ENCODE measurements around the gene DOK7.

Gene DOK7

DNA sequence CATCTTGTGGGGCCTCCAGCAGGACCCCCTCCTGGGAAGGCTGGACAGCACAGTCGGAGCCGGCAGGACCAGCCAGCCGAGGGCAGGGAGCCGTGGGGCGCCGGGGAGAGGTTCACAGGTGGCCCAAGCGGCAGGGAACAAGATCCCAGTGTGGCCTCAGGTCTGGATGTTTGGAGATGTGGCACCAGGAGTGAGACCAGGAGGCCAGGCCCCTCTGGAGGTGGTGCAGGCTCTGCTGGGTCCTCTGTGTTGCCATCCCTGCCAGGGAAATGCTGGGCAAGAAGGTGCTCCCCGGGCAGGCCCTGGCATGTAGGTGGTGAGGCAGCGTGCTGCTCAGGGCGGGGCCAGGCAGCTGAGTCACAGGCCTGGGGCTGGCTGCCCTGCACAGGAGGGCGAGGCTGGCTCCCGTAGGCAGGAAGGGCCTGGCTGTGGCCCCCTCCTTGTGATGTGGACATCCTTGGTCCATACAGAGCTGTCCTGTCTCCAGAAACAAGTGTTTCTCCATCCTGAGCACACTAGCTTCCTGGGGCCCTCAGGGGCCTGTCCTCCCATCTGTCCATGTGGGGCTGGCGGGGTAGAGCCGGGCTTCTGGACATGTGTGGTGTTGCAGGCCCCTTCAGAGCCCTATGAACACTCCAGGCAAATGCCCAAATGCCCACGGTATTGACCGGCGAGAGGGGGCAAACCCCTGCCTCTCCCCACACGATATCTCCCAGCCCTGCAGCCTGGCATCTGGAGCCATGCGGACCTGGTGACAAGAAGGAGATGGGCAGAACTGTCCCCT is 26.1 kb upstream of the DOK7 start:
- Histone ChIP-seq H3K4me3 (ENCODE audit: insufficient read depth, low read depth, low read length, poor library complexity, severe bottlenecking) (no peak overlapping the region), H3K4me1 (ENCODE audit: control insufficient read depth, insufficient read depth, low read length, poor library complexity, severe bottlenecking) (no peaks in the 10 kb centered on the region), H3K36me3 (ENCODE audit: control insufficient read depth, insufficient read depth, low read length) (no peaks in the 10 kb centered on the region), H3K27ac (ENCODE audit: insufficient read depth, low read length, poor library complexity, severe bottlenecking) (no peak overlapping the region), H3K27me3 (replicated peaks; ENCODE audit: control insufficient read depth, insufficient read depth, low read length, poor library complexity, severe bottlenecking) (no peaks in the 10 kb centered on the region), H3K9me3 (ENCODE audit: control insufficient read depth, low read length) (no peaks in the 10 kb centered on the region)
- DNase-seq, result no peak

DNA sequence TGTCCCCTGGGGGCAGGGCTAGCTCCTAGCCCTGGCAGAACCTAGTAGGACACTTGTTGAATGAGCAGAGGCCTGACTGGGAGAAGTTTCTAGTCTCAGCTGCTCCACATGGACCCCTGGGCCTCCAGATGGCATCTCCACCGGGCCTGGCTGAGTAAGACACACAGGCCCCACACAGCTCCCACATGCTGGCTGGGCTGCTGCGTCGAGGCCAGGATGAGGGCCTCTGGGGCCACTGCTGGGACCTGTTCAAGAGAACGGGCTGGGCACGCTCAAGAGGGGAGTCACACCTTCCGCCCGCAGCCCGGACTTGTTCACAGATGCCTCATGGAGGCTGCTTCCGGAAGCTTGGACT is 25.5 kb upstream of the DOK7 start:
- no peaks in the 10 kb centered on the region for H3K9me3 ChIP-seq (ENCODE audit: control insufficient read depth, low read length)
- H3K27me3 ChIP-seq (replicated peaks; ENCODE audit: control insufficient read depth, insufficient read depth, low read length, poor library complexity, severe bottlenecking), result no peaks in the 10 kb centered on the region
- H3K4me3 ChIP-seq (ENCODE audit: insufficient read depth, low read depth, low read length, poor library complexity, severe bottlenecking), result no peak overlapping the region
- no peak for DNase-seq
- H3K36me3 ChIP-seq (ENCODE audit: control insufficient read depth, insufficient read depth, low read length), result no peaks in the 10 kb centered on the region
- no peak overlapping the region for H3K27ac ChIP-seq (ENCODE audit: insufficient read depth, low read length, poor library complexity, severe bottlenecking)
- no peaks in the 10 kb centered on the region for H3K4me1 ChIP-seq (ENCODE audit: control insufficient read depth, insufficient read depth, low read length, poor library complexity, severe bottlenecking)

GRCh38 chr4:3437998-3438846 is 24.9 kb upstream of the DOK7 start:
- H3K36me3 ChIP-seq (ENCODE audit: control insufficient read depth, insufficient read depth, low read length), result no peaks in the 10 kb centered on the region
- no peak overlapping the region for H3K27ac ChIP-seq (ENCODE audit: insufficient read depth, low read length, poor library complexity, severe bottlenecking)
- no peak for DNase-seq
- H3K4me1 ChIP-seq (ENCODE audit: control insufficient read depth, insufficient read depth, low read length, poor library complexity, severe bottlenecking), result no peaks in the 10 kb centered on the region
- no peaks in the 10 kb centered on the region for H3K9me3 ChIP-seq (ENCODE audit: control insufficient read depth, low read length)
- H3K4me3 ChIP-seq (ENCODE audit: insufficient read depth, low read depth, low read length, poor library complexity, severe bottlenecking), result no peak overlapping the region
- H3K27me3 ChIP-seq (replicated peaks; ENCODE audit: control insufficient read depth, insufficient read depth, low read length, poor library complexity, severe bottlenecking), result no peaks in the 10 kb centered on the region

- Histone ChIP-seq H3K27ac (ENCODE audit: insufficient read depth, low read length, poor library complexity, severe bottlenecking) (no peak overlapping the region), H3K4me3 (ENCODE audit: insufficient read depth, low read depth, low read length, poor library complexity, severe bottlenecking) (no peak overlapping the region), H3K27me3 (replicated peaks; ENCODE audit: control insufficient read depth, insufficient read depth, low read length, poor library complexity, severe bottlenecking) (no peaks in the 10 kb centered on the region), H3K36me3 (ENCODE audit: control insufficient read depth, insufficient read depth, low read length) (no peaks in the 10 kb centered on the region), H3K9me3 (ENCODE audit: control insufficient read depth, low read length) (no peaks in the 10 kb centered on the region), H3K4me1 (ENCODE audit: control insufficient read depth, insufficient read depth, low read length, poor library complexity, severe bottlenecking) (no peaks in the 10 kb centered on the region)
- DNase-seq, result no peak
Observed at GRCh38 chr4:3438847-3439180, 24.3 kb upstream of the DOK7 start.

- no peak for DNase-seq
- no peaks in the 10 kb centered on the region for H3K36me3 ChIP-seq (ENCODE audit: control insufficient read depth, insufficient read depth, low read length)
Observed at GRCh38 chr4:3439391-3439790, 23.7 kb upstream of the DOK7 start.

GRCh38 chr4:3440011-3440410 is 23.1 kb upstream of the DOK7 start:
- DNase-seq, result no peak
- Histone ChIP-seq H3K4me3 (ENCODE audit: insufficient read depth, low read depth, low read length, poor library complexity, severe bottlenecking) (no peak overlapping the region), H3K36me3 (ENCODE audit: control insufficient read depth, insufficient read depth, low read length) (no peaks in the 10 kb centered on the region), H3K27me3 (replicated peaks; ENCODE audit: control insufficient read depth, insufficient read depth, low read length, poor library complexity, severe bottlenecking) (no peaks in the 10 kb centered on the region), H3K27ac (ENCODE audit: insufficient read depth, low read length, poor library complexity, severe bottlenecking) (no peak overlapping the region), H3K9me3 (ENCODE audit: control insufficient read depth, low read length) (no peaks in the 10 kb centered on the region), H3K4me1 (ENCODE audit: control insufficient read depth, insufficient read depth, low read length, poor library complexity, severe bottlenecking) (no peaks in the 10 kb centered on the region)

More at GRCh38 chr4:3439391-3439790, 23.7 kb upstream of the DOK7 start:
- Histone ChIP-seq H3K4me1 (ENCODE audit: control insufficient read depth, insufficient read depth, low read length, poor library complexity, severe bottlenecking) (no peaks in the 10 kb centered on the region), H3K27me3 (replicated peaks; ENCODE audit: control insufficient read depth, insufficient read depth, low read length, poor library complexity, severe bottlenecking) (no peaks in the 10 kb centered on the region), H3K9me3 (ENCODE audit: control insufficient read depth, low read length) (no peaks in the 10 kb centered on the region), H3K27ac (ENCODE audit: insufficient read depth, low read length, poor library complexity, severe bottlenecking) (no peak overlapping the region), H3K4me3 (ENCODE audit: insufficient read depth, low read depth, low read length, poor library complexity, severe bottlenecking) (no peak overlapping the region)

DNA sequence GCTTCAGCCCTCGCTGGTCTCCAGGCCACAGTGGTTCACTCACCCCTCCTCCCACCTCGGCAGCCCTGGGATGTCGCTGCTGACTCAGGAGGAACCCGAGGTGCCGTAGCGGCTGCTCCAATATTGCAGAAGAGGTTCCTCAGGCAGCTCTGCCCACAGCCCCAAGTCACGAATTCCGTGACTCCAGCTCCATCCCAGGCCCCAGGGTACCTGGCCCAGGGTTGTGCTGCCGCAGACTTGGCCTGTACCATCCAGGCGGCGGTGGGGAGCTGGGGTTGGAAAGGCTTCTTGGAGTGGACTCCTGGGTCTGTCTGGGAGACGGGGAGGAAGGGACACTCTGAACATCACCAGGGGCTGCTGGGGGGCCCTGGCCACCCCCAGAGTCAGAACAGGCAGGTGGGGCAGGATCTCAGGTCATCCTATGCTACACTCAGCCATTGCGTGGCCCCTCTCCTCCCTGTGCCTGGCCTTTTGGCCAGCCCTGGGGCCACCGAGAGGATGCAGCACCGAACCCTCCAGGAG is 22.1 kb upstream of the DOK7 start:
- Histone ChIP-seq H3K27ac (ENCODE audit: insufficient read depth, low read length, poor library complexity, severe bottlenecking) (no peak overlapping the region), H3K4me3 (ENCODE audit: insufficient read depth, low read depth, low read length, poor library complexity, severe bottlenecking) (no peak overlapping the region), H3K27me3 (replicated peaks; ENCODE audit: control insufficient read depth, insufficient read depth, low read length, poor library complexity, severe bottlenecking) (no peaks in the 10 kb centered on the region), H3K4me1 (ENCODE audit: control insufficient read depth, insufficient read depth, low read length, poor library complexity, severe bottlenecking) (no peaks in the 10 kb centered on the region), H3K36me3 (ENCODE audit: control insufficient read depth, insufficient read depth, low read length) (no peaks in the 10 kb centered on the region), H3K9me3 (ENCODE audit: control insufficient read depth, low read length) (no peaks in the 10 kb centered on the region)
- DNase-seq, result no peak

DNA sequence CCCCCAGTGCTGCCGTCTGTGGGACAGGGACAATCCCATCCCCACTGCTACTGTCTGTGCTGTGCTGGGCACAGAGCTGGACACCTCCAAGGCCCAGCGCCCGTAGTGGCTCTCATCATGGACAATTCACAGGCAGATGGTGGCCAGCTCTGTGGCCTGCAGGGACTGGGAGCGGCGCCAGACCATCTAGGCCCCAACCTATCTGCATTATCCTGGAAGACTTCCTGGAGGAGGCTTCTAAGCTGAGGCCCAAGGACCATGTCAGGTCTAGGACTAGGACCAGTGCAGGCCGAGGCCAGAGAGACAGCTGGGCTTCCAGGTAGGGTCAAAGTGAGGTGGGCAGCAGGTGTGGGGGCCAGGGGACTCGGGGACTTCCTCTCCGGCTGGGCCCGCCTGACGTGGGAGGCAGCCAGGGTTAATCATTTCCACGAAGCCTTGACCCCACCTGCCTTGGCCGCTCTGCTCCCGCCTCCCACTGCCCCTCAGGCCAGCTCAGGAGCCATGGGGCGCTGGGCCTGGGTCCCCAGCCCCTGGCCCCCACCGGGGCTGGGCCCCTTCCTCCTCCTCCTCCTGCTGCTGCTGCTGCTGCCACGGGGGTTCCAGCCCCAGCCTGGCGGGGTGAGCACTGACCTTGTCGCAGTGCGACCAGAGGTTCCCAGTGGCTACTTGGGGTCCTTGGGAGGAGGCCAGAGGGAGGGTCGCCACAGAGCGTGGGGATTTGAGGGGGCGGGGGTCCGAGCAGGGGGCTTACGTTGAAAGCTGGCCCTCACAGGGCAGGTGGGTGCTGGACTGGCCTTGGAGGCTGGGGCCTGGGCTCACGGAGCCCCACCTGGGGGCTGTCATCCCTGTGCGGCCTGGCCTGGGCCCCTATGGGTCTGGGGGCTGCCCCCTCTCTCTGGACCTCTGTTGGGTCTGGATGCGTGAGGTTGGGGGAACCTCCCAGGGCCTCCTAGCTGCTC is 21.3 kb upstream of the DOK7 start, which contains the start of gene HGFAC:
Gene HGFAC, plus strand, starts transcription at position 468 of the 959 bp plus-strand sequence. Its CDS starts 34 bp downstream, at position 502.
- H3K4me3 ChIP-seq (ENCODE audit: insufficient read depth, low read depth, low read length, poor library complexity, severe bottlenecking), result no peak within 1 kb of the TSS
- H3K27ac ChIP-seq (ENCODE audit: insufficient read depth, low read length, poor library complexity, severe bottlenecking), result no peak within 1 kb of the TSS
- DNase-seq, result no peak
- no peaks in the 10 kb centered on the region for H3K9me3 ChIP-seq (ENCODE audit: control insufficient read depth, low read length)
- H3K4me1 ChIP-seq (ENCODE audit: control insufficient read depth, insufficient read depth, low read length, poor library complexity, severe bottlenecking), result no peaks in the 10 kb centered on the region
- H3K27me3 ChIP-seq (replicated peaks; ENCODE audit: control insufficient read depth, insufficient read depth, low read length, poor library complexity, severe bottlenecking), result no peaks in the 10 kb centered on the region
- no peaks in the 10 kb centered on the region for H3K36me3 ChIP-seq (ENCODE audit: control insufficient read depth, insufficient read depth, low read length)

DNA sequence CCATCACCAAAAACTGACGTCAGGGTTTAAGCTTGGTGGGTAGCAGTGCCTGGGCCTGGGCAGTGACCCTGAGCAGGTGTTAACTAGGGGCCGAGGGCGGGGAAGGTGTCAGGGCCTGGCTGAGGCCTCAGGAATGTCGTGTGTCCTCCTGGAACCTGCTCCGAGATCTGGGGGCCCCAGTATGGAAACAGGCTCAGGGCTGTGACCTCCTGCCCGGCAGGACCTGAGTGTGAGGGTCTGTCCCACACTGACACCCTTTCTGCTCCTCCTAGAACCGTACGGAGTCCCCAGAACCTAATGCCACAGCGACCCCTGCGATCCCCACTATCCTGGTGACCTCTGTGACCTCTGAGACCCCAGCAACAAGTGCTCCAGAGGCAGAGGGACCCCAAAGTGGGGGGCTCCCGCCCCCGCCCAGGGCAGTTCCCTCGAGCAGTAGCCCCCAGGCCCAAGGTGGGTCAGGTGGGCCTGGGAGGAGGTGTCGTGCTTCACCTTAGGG is 20.6 kb upstream of the DOK7 start:
- no peaks in the 10 kb centered on the region for H3K9me3 ChIP-seq (ENCODE audit: control insufficient read depth, low read length)
- no peaks in the 10 kb centered on the region for H3K36me3 ChIP-seq (ENCODE audit: control insufficient read depth, insufficient read depth, low read length)
- no peak overlapping the region for H3K27ac ChIP-seq (ENCODE audit: insufficient read depth, low read length, poor library complexity, severe bottlenecking)
- H3K27me3 ChIP-seq (replicated peaks; ENCODE audit: control insufficient read depth, insufficient read depth, low read length, poor library complexity, severe bottlenecking), result no peaks in the 10 kb centered on the region
- no peak for DNase-seq
- H3K4me1 ChIP-seq (ENCODE audit: control insufficient read depth, insufficient read depth, low read length, poor library complexity, severe bottlenecking), result no peaks in the 10 kb centered on the region
- no peak overlapping the region for H3K4me3 ChIP-seq (ENCODE audit: insufficient read depth, low read depth, low read length, poor library complexity, severe bottlenecking)
